ENCODE results near the gene ARHGEF4. TPM values are rescaled to one million over a fixed set of nuclear protein-coding genes. Genes with fewer than 3 reads are reported as not detected.

ARHGEF4 gene
- total RNA-seq, 1 donor from 2014 or later = 4.8 TPM

- Histone ChIP-seq H3K36me3 (ENCODE audit: insufficient read depth, low read length) (no peaks in the 10 kb centered on the region), H3K27ac (ENCODE audit: low read depth, low read length) (no peak overlapping the region), H3K4me1 (ENCODE audit: insufficient read depth, low read length) (peaks cover 13% of the 10 kb centered on the region), H3K79me2 (ENCODE audit: insufficient read depth, low read length) (no peaks in the 10 kb centered on the region), H4K20me1 (ENCODE audit: insufficient read depth, low read length) (no peaks in the 10 kb centered on the region), H2AFZ (ENCODE audit: low read depth, low read length) (no peak overlapping the region), H3K9me3 (ENCODE audit: insufficient read depth, low read depth, low read length) (no peaks in the 10 kb centered on the region), H3K9ac (ENCODE audit: low read length) (no peak overlapping the region), H3K4me2 (ENCODE audit: low read length) (no peak overlapping the region), H3K4me3 (ENCODE audit: insufficient read depth, low read depth, low read length) (no peak overlapping the region), H3K27me3 (ENCODE audit: insufficient read depth, low read length) (no peaks in the 10 kb centered on the region)
- no peak for TF ChIP-seq EZH2 (IDR thresholded peaks at IDR 0.05; ENCODE audit: insufficient read depth, low read length)
- TF ChIP-seq, protein P1, sequence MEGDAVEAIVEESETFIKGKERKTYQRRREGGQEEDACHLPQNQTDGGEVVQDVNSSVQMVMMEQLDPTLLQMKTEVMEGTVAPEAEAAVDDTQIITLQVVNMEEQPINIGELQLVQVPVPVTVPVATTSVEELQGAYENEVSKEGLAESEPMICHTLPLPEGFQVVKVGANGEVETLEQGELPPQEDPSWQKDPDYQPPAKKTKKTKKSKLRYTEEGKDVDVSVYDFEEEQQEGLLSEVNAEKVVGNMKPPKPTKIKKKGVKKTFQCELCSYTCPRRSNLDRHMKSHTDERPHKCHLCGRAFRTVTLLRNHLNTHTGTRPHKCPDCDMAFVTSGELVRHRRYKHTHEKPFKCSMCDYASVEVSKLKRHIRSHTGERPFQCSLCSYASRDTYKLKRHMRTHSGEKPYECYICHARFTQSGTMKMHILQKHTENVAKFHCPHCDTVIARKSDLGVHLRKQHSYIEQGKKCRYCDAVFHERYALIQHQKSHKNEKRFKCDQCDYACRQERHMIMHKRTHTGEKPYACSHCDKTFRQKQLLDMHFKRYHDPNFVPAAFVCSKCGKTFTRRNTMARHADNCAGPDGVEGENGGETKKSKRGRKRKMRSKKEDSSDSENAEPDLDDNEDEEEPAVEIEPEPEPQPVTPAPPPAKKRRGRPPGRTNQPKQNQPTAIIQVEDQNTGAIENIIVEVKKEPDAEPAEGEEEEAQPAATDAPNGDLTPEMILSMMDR (IDR thresholded peaks at IDR 0.05; ENCODE audit: insufficient read depth, low read depth, low read length) = no peak
- no peak for FAIRE-seq
- Mint-ChIP-seq H3K36me3 (ENCODE audit: low read depth, unreplicated experiment) (no peaks in the 10 kb centered on the region), H3K4me3 (ENCODE audit: unreplicated experiment) (no peak overlapping the region), H3K27me3 (ENCODE audit: low read depth, unreplicated experiment) (peaks cover 29% of the 10 kb centered on the region), H3K4me1 (ENCODE audit: low read depth, unreplicated experiment) (peaks cover 6% of the 10 kb centered on the region), H3K27ac (ENCODE audit: unreplicated experiment) (no peak overlapping the region), H3K9me3 (ENCODE audit: unreplicated experiment) (peaks cover 4% of the 10 kb centered on the region)
- no peak for DNase-seq (ENCODE audit: low read depth)
These were observed 14.3 kb downstream of the ARHGEF4 start for GRCh38 chr2:130850788-130851623.

- Histone ChIP-seq H4K20me1 (ENCODE audit: insufficient read depth, low read length) (no peaks in the 10 kb centered on the region), H3K4me2 (ENCODE audit: low read length) (no peak overlapping the region), H3K36me3 (ENCODE audit: insufficient read depth, low read length) (no peaks in the 10 kb centered on the region), H3K9me3 (ENCODE audit: insufficient read depth, low read depth, low read length) (no peaks in the 10 kb centered on the region), H3K4me1 (ENCODE audit: insufficient read depth, low read length) (peaks cover 5% of the 10 kb centered on the region), H3K9ac (ENCODE audit: low read length) (no peak overlapping the region), H3K27me3 (ENCODE audit: insufficient read depth, low read length) (no peaks in the 10 kb centered on the region), H3K27ac (ENCODE audit: low read depth, low read length) (no peak overlapping the region), H3K4me3 (ENCODE audit: insufficient read depth, low read depth, low read length) (no peak overlapping the region), H2AFZ (ENCODE audit: low read depth, low read length) (no peak overlapping the region), H3K79me2 (ENCODE audit: insufficient read depth, low read length) (no peaks in the 10 kb centered on the region)
- peaks cover 2% of the 10 kb centered on the region for H3K36me3 Mint-ChIP-seq (ENCODE audit: low read depth, unreplicated experiment)
- H3K9me3 Mint-ChIP-seq (ENCODE audit: unreplicated experiment) = peaks cover 4% of the 10 kb centered on the region
- TF ChIP-seq, protein P1 (IDR thresholded peaks at IDR 0.05; ENCODE audit: insufficient read depth, low read depth, low read length) = no peak
- TF ChIP-seq EZH2 (IDR thresholded peaks at IDR 0.05; ENCODE audit: insufficient read depth, low read length) = no peak
- H3K4me3 Mint-ChIP-seq (ENCODE audit: unreplicated experiment) = no peak overlapping the region
- no peak overlapping the region for H3K27ac Mint-ChIP-seq (ENCODE audit: unreplicated experiment)
- DNase-seq (ENCODE audit: low read depth) (no peak), FAIRE-seq (no peak)
- peaks cover 1% of the 10 kb centered on the region for H3K4me1 Mint-ChIP-seq (ENCODE audit: low read depth, unreplicated experiment)
- peaks cover 29% of the 10 kb centered on the region for H3K27me3 Mint-ChIP-seq (ENCODE audit: low read depth, unreplicated experiment)
These were observed 15.1 kb downstream of the ARHGEF4 start for GRCh38 chr2:130851624-130852382.

Data from astrocyte (in vitro differentiated cells and primary cell).